ENCODE results near the gene AJM1. TPM values are rescaled to one million over a fixed set of nuclear protein-coding genes. Genes with fewer than 3 reads are reported as not detected.

Gene AJM1
- total and polyA plus RNA-seq, 2 donors (not counting 1 experiment from before 2014, with no cell fraction given) = 1.7 to 2.9 TPM

- WGBS (ENCODE audit: insufficient coverage) = 18% methylated on average over 88 of the region's 88 CpGs
- H3K4me1 ChIP-seq (ENCODE audit: control insufficient read depth in 2 of 2, insufficient read depth in 2 of 2, low read length in 2 of 2) = peaks cover 46 to 52% of the 10 kb centered on the region in 2 donors
Measured at GRCh38 chr9:136844761-136845464, 2.6 kb downstream of the AJM1 start.

More at GRCh38 chr9:136844761-136845464, 2.6 kb downstream of the AJM1 start:
- Histone ChIP-seq H3K27me3 (replicated peaks in 1 of 4; ENCODE audit: control extremely low read depth in 1 of 4, control insufficient read depth in 3 of 4, insufficient read depth in 4 of 4, low read length in 3 of 4) (peaks cover 0 to 39% (median 12%) of the 10 kb centered on the region in 4 experiments), H3K9me3 (ENCODE audit: control extremely low read depth in 1 of 3, control insufficient read depth in 2 of 3, insufficient read depth in 1 of 3, low read length in 2 of 3) (peaks cover 0 to 25% (median 0%) of the 10 kb centered on the region in 3 donors), H3K4me2 (replicated peaks; ENCODE audit: low read depth, low read length, poor library complexity, severe bottlenecking) (no peak overlapping the region), H3K9ac (ENCODE audit: low read length) (no peak overlapping the region), H3K27ac (ENCODE audit: low read length in 2 of 2) (no peak overlapping the region), H3K4me3 (ENCODE audit: control extremely low read depth in 1 of 5, extremely low read depth in 1 of 5, insufficient read depth in 1 of 5, low read depth in 2 of 5, low read length in 4 of 5) (no peak overlapping the region), H4K20me1 (ENCODE audit: control insufficient read depth, insufficient read depth, low read length, poor library complexity, severe bottlenecking) (peaks cover 26% of the 10 kb centered on the region), H3K36me3 (replicated peaks in 1 of 2; ENCODE audit: control extremely low read depth in 1 of 2, control insufficient read depth in 1 of 2, extremely low read depth in 1 of 2, insufficient read depth in 2 of 2, low read length in 1 of 2) (no peaks in the 10 kb centered on the region), H2AFZ (ENCODE audit: insufficient read depth, low read depth, low read length, poor library complexity, severe bottlenecking) (no peak overlapping the region), H3K79me2 (ENCODE audit: control insufficient read depth, insufficient read depth, low read length) (no peaks in the 10 kb centered on the region)
- TF ChIP-seq CTCF (IDR thresholded peaks at IDR 0.05) (no peak), EZH2 (IDR thresholded peaks at IDR 0.05; ENCODE audit: borderline replicate concordance, insufficient read depth, low read depth, low read length, poor library complexity, severe bottlenecking) (no peak)
- peak overlapping the region; percentile 29 for H3K4me3 Mint-ChIP-seq
- H3K27ac Mint-ChIP-seq = peak overlapping the region; percentile 26
- CTCF ChIA-PET = interaction anchor here (0.6 to 3.5 kb wide), 3 partner anchors 31 to 204 kb away, joined by 3 to 11 read pairs (median 5); no protein-coding TSS in a partner anchor
- H3K9me3 Mint-ChIP-seq (ENCODE audit: insufficient read depth) = no peaks in the 10 kb centered on the region
- intact Hi-C loops (cut with micrococcal nuclease) = loop anchor here (5.0 kb wide), 1 partner anchor 57 kb away; no protein-coding TSS in a partner anchor
- POLR2A ChIA-PET = no interaction called here
- ATAC-seq (ENCODE audit: low read depth) = no peak
- peak; percentile 51 for DNase-seq
- peaks cover 7% of the 10 kb centered on the region for H3K27me3 Mint-ChIP-seq
- H3K4me1 Mint-ChIP-seq = peaks cover 31% of the 10 kb centered on the region
